ENCODE results near the gene MYBPC2. TPM values are rescaled to one million over a fixed set of nuclear protein-coding genes. Genes with fewer than 3 reads are reported as not detected.

Gene MYBPC2
- total RNA-seq, 1 experiment from 2014 or later = not detected

DNA sequence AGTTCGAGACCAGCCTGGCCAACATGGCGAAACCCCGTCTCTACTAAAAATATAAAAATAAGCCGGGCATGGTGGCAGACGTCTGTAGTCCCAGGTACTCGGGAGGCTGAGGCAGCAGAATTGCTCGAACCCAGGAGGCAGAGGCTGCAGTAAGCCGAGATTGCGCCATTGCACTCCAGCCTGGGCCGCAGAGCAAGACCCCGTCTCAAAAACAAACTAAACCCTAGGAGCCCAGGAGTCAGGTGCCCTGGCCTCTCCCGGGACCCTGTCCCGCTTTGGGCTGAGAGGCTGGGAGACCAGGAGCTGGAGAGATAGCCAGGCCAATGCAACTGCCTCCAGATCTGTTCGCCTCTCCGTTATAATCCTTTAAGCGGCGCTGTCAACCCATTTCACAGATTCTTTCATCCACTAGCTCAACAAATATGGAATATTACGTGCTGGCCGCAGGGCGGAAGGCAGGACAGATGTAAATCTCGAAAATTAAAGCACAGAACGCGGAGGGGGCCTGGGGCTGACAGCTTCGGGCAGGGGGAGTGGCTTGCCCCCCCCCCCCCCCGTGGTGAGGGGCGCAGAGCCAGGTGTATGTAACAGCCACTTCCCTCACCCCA is 5.3 kb upstream of the MYBPC2 start:
- POLR2A ChIA-PET = no interaction called here
- Mint-ChIP-seq H3K9me3 (ENCODE audit: unreplicated experiment) (no peaks in the 10 kb centered on the region), H3K4me3 (ENCODE audit: unreplicated experiment) (no peak overlapping the region), H3K27ac (ENCODE audit: low read depth, unreplicated experiment) (no peak overlapping the region), H3K36me3 (ENCODE audit: insufficient read depth, unreplicated experiment) (no peaks in the 10 kb centered on the region), H3K27me3 (ENCODE audit: insufficient read depth, unreplicated experiment) (no peaks in the 10 kb centered on the region), H3K4me1 (ENCODE audit: insufficient read depth, unreplicated experiment) (peaks cover 11% of the 10 kb centered on the region)
- DNase-seq (ENCODE audit: unreplicated experiment) = no peak
- intact Hi-C loops (cut with micrococcal nuclease) = no loop called here
- TF ChIP-seq, protein P1, sequence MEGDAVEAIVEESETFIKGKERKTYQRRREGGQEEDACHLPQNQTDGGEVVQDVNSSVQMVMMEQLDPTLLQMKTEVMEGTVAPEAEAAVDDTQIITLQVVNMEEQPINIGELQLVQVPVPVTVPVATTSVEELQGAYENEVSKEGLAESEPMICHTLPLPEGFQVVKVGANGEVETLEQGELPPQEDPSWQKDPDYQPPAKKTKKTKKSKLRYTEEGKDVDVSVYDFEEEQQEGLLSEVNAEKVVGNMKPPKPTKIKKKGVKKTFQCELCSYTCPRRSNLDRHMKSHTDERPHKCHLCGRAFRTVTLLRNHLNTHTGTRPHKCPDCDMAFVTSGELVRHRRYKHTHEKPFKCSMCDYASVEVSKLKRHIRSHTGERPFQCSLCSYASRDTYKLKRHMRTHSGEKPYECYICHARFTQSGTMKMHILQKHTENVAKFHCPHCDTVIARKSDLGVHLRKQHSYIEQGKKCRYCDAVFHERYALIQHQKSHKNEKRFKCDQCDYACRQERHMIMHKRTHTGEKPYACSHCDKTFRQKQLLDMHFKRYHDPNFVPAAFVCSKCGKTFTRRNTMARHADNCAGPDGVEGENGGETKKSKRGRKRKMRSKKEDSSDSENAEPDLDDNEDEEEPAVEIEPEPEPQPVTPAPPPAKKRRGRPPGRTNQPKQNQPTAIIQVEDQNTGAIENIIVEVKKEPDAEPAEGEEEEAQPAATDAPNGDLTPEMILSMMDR (IDR thresholded peaks at IDR 0.05; ENCODE audit: unreplicated experiment) = no peak
- CTCF ChIA-PET = interaction anchor here (1.2 kb wide), 1 partner anchor 33 kb away, joined by 4 read pairs; no protein-coding TSS in a partner anchor
- no TSS peak for BruUV-seq (replicated peaks)

DNA sequence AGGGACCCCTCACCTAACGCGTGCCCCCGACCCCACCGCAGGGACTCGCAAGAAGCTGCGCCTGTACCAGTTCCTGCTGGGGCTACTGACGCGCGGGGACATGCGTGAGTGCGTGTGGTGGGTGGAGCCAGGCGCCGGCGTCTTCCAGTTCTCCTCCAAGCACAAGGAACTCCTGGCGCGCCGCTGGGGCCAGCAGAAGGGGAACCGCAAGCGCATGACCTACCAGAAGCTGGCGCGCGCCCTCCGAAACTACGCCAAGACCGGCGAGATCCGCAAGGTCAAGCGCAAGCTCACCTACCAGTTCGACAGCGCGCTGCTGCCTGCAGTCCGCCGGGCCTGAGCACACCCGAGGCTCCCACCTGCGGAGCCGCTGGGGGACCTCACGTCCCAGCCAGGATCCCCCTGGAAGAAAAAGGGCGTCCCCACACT is 4.7 kb upstream of the MYBPC2 start:
- BruUV-seq (replicated peaks) = no TSS peak
- CTCF ChIA-PET = interaction anchor here (1.0 to 1.2 kb wide), 2 partner anchors 14 to 33 kb away, joined by 3 to 4 read pairs; no protein-coding TSS in a partner anchor

DNA sequence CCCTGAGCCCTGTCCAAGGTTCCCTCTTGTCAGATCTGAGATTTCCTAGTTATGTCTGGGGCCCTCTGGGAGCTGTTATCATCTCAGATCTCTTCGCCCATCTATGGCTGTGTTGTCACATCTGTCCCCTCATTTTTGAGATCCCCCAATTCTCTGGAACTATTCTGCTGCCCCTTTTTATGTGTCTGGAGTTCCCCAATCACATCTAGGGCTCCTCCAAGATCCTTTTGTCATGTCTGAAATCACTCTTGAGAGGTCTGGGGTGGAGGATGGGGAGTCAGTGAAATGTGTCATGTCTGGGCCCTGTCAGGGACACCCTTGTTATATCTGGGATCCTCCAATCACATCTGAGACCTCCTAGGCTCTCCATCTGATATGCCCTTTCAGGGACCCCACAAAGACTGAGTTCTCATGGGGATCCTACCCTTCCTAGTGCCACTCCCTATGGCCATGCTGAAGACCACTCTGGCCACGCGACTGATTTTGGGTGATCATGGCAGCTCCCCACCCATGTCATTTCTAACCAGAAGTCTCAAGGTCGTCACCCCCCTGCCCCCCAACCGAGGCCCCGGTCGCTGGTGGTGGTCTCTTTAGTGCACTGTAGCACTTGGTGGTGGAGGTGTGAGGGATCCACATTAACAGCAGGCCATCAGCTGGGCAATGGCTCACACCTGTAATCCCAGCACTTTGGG is 3.8 kb upstream of the MYBPC2 start:
- Mint-ChIP-seq H3K36me3 (ENCODE audit: insufficient read depth, unreplicated experiment) (no peaks in the 10 kb centered on the region), H3K27me3 (ENCODE audit: insufficient read depth, unreplicated experiment) (no peaks in the 10 kb centered on the region), H3K9me3 (ENCODE audit: unreplicated experiment) (no peaks in the 10 kb centered on the region), H3K27ac (ENCODE audit: low read depth, unreplicated experiment) (no peak overlapping the region), H3K4me3 (ENCODE audit: unreplicated experiment) (no peak overlapping the region), H3K4me1 (ENCODE audit: insufficient read depth, unreplicated experiment) (peaks cover 11% of the 10 kb centered on the region)
- CTCF ChIA-PET = interaction anchor here (0.6 to 1.0 kb wide), 2 partner anchors 15 to 59 kb away, joined by 3 read pairs; no protein-coding TSS in a partner anchor
- TF ChIP-seq, protein P1 (IDR thresholded peaks at IDR 0.05; ENCODE audit: unreplicated experiment) = no peak
- intact Hi-C loops (cut with micrococcal nuclease) = no loop called here
- no peak for DNase-seq (ENCODE audit: unreplicated experiment)
- no TSS peak for BruUV-seq (replicated peaks)
- POLR2A ChIA-PET = no interaction called here

More for the DNA sequence above, 4.7 kb upstream of the MYBPC2 start:
- Mint-ChIP-seq H3K27me3 (ENCODE audit: insufficient read depth, unreplicated experiment) (no peaks in the 10 kb centered on the region), H3K36me3 (ENCODE audit: insufficient read depth, unreplicated experiment) (no peaks in the 10 kb centered on the region), H3K27ac (ENCODE audit: low read depth, unreplicated experiment) (no peak overlapping the region), H3K4me3 (ENCODE audit: unreplicated experiment) (no peak overlapping the region), H3K9me3 (ENCODE audit: unreplicated experiment) (no peaks in the 10 kb centered on the region), H3K4me1 (ENCODE audit: insufficient read depth, unreplicated experiment) (peaks cover 11% of the 10 kb centered on the region)
- POLR2A ChIA-PET = no interaction called here
- intact Hi-C loops (cut with micrococcal nuclease) = no loop called here
- TF ChIP-seq, protein P1 (IDR thresholded peaks at IDR 0.05; ENCODE audit: unreplicated experiment) = no peak
- no peak for DNase-seq (ENCODE audit: unreplicated experiment)

DNA sequence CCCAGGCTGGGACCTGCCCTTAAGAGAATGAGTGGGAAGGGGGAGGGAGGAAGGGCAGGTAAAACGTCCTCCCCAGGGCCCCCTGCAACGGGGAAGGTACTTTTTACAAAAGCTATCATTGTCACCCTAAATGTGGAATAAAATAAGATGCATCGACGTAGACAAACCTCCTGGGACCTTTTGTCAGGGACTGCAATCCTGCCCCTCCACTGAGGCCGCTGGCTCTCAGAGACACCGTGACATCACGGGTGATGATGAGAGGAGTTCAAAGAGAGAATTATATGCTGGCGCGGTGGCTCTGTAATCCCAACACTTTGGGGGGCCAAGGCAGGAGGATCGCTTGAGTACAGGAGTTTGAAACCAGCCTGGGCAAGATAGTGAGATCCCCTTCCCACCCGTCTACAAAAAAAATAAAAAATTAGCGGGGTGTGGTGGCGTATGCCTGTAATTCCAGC is 1.8 kb upstream of the MYBPC2 start:
- Mint-ChIP-seq H3K4me3 (ENCODE audit: unreplicated experiment) (peak overlapping the region; percentile 75), H3K9me3 (ENCODE audit: unreplicated experiment) (no peaks in the 10 kb centered on the region), H3K4me1 (ENCODE audit: insufficient read depth, unreplicated experiment) (peaks cover 11% of the 10 kb centered on the region), H3K27me3 (ENCODE audit: insufficient read depth, unreplicated experiment) (peaks cover 3% of the 10 kb centered on the region), H3K36me3 (ENCODE audit: insufficient read depth, unreplicated experiment) (no peaks in the 10 kb centered on the region), H3K27ac (ENCODE audit: low read depth, unreplicated experiment) (no peak overlapping the region)
- TF ChIP-seq, protein P1 (IDR thresholded peaks at IDR 0.05; ENCODE audit: unreplicated experiment) = no peak
- ChIA-PET CTCF (interaction anchor here (1.4 kb wide), 1 partner anchor 29 kb away, joined by 4 read pairs; no protein-coding TSS in a partner anchor), POLR2A (interaction anchor here (0.6 to 0.9 kb wide), 3 partner anchors 22 to 45 kb away, joined by 3 to 4 read pairs (median 3); no protein-coding TSS in a partner anchor)
- DNase-seq (ENCODE audit: unreplicated experiment) = no peak
- intact Hi-C loops (cut with micrococcal nuclease) = no loop called here
- BruUV-seq (replicated peaks) = no TSS peak

Measured in MCF 10A (cell line).